Heart right ventricle (tissue), 16 donors: ENCODE data around the gene CSKMT. TPM values are rescaled to one million over a fixed set of nuclear protein-coding genes. Genes with fewer than 3 reads are reported as not detected.
A peak's percentile ranks its signal among the peaks of the same experiment; 100 is the strongest.
"Not testable (repeated sequence)": the region's sequence is repeated elsewhere in the genome, so short reads cannot be mapped to it uniquely, and the experiment has no call there.

Experiments used
- ATAC-seq, 8 donors: fragments of 200-7000 bp; cut with Tn5 transposase; one replicate each; pipeline ENCODE4 v1.9.1; 2020; ENCODE audit warnings: mild to moderate bottlenecking in 8 of 8, moderate library complexity in 8 of 8, moderate number of reproducible peaks in 1 of 8
- DNase-seq, 2 donors: peaks; one replicate each; pipeline ENCODE4 v3.0.0-alpha.2; 2020
- H3K27ac ChIP-seq, 10 donors: fragments of 200-600 bp; sonication (generic) in 2 of 10; one replicate each; pipeline versions ENCODE4 v1.5.0 to v1.8.0; 2020 to 2022; ENCODE audit warnings: mild to moderate bottlenecking in 3 of 10
- H3K27me3 ChIP-seq, 7 donors: fragments of 200-600 bp; one replicate each; pipeline ENCODE4 v1.8.0; 2021 to 2022; ENCODE audit warnings: mild to moderate bottlenecking in 2 of 7
- H3K36me3 ChIP-seq, 9 donors: fragments of 200-600 bp; sonication (generic) in 1 of 9; one replicate each; pipeline versions ENCODE4 v1.5.0 to v1.8.0; 2020 to 2022; ENCODE audit warnings: mild to moderate bottlenecking in 2 of 9
- H3K4me1 ChIP-seq, 9 donors: fragments of 200-600 bp; sonication (generic) in 1 of 9; one replicate each; pipeline versions ENCODE4 v1.5.0 to v1.8.0; 2020 to 2022; ENCODE audit warnings: mild to moderate bottlenecking in 4 of 9
- H3K4me3 ChIP-seq, 10 donors: fragments of 200-600 bp; sonication (generic) in 2 of 10; one replicate each; pipeline versions ENCODE4 v1.5.0 to v1.8.0; 2020 to 2022; ENCODE audit warnings: mild to moderate bottlenecking in 7 of 10, moderate library complexity in 2 of 10
- H3K9me3 ChIP-seq, 11 donors: fragments of 200-600 bp in 10 of 11; sonication (generic) in 2 of 11; one replicate each; pipeline versions ENCODE4 v1.5.0 to v1.8.0; 2013 to 2022; ENCODE audit warnings: mild to moderate bottlenecking in 2 of 11, control low read depth in 1 of 11, moderate library complexity in 1 of 11
- WGBS, 2 donors: extraction: QIAGEN DNeasy Blood & Tissue Kit; methylation state at CpG; one replicate each; pipeline ENCODE4 v1.1.7; 2013; ENCODE audit warnings: inconsistent platforms in 1 of 2; 5-methylcytosine and 5-hydroxymethylcytosine counted together
- intact Hi-C, 10 donors: fragments of 100-400 bp; cut with DNase I; formaldehyde crosslinking; loops; one replicate each; pipeline versions ENCODE4 v1.11.1 to v1.14.2; 2022
- polyA plus RNA-seq, 2 donors: library from polyadenylated mRNA; stranded (reverse); fragments of 200-250 nt; gene quantifications; one replicate each; pipeline ENCODE4 v1.2.3, GENCODE V29; 2013
- total RNA-seq, 10 donors: library from RNA; stranded (reverse); fragmentation: NEBNext Ultra II Directional in 3 of 10; extraction: Animal tissue kit (Norgen Biotek cat#: 25700) in 3 of 10; gene quantifications; one replicate each; pipeline versions ENCODE4 v1.2.1 to v1.2.4, GENCODE V29; 2021 to 2023
- TF ChIP-seq, protein P1 (sequence below), 9 donors: fragments of 200-600 bp; sonication (generic) in 2 of 9; IDR thresholded peaks; one replicate each; pipeline versions ENCODE4 v1.5.0 to v1.8.0; 2021 to 2022; ENCODE audit warnings: antibody characterized with exemption in 9 of 9, mild to moderate bottlenecking in 5 of 9, moderate library complexity in 1 of 9
- donor health status: Arrhythmogenic right ventricular cardiomyopathy.
- donor health status: ischemic (EF 13 %, LVEDD 7.1; RV severe dilation, severe dysfunction).
- donor health status: healthy with polysubstance abuse.
- donor health status: DM: no; HTN: yes; CAD: no.
- donor health status: DM: no; HTN: no; CAD: no.
- donor health status: ischemic (EF 25% LVEDD 6.9; RV normal size, moderate dysfunction).
- donor health status: ischemic (EF 25% LVEDD 5.7; RV mildly dilated, moderate dysfunction).
- donor health status: healthy.
- donor health status: DM: yes; HTN: yes; CAD: no.
- donor health status: Ischemic cardiomyopathy.
- donor health status: ischemic (EF 35%, LVEDD 5.7; RV mildly dilated, moderate dysfunction).
- donor health status: nonischemic (EF 11% LVEDD 7.7; RV severe dilation, severe dysfunction).
- donor health status: DM: yes; HTN: yes; CAD: no.
- donor health status: PGD.
- donor health status: ischemic (EF 29% LVEDD 5.4; RV normal size, mild dysfunction).
- donor health status: nonischemic (EF 23%, LVEDD 6.1; RV moderate dilation, normal function).

CSKMT gene
- total and polyA plus RNA-seq, 12 donors = 2.4 to 15.7 (median 4.6) TPM

DNA sequence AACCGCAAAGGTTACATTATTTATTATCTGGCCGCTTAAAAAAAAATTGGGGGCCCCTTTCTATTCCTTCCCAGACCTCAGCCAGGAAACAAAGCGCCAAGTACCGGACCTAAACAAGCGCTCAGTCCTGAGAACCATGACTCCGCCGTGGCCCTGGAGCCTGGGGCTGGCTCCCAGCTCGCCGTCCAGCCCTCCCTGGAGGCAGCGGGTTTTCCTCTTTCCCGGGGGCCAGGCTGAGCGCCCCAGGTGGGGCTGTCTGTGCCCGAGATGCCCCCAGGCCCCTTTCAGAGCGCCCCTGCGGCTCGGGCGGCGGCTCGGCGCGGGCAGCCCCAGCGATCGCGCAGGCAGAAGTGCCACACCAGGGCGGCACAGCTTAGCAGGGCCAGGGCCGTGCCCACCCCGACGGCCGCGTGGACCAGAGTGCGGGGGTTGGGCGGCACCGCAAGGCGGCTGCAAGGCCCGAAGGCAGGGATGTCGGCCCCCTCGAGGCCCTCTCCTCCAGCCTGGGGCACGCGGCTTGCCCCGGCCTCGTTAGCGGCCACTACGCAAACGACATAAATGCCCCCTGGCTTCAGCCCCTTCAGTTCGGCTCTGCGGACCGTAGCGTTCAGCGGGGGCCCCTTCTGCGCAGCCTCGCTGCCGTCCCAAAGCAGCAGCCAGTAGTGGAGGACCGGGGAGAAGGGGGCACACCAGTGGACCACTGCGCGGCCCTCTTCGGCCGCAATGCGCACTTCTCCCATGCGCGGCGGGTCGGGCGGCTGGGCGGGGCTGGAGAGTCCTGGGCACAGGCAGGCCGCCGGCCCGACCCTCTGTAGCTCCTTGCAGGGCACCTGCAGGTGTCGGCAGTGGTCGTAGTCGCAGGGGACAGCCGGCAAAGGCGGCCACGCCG is 22.6 kb downstream of the CSKMT start:
- H3K27me3 ChIP-seq = peaks cover 0 to 15% (median 0%) of the 10 kb centered on the region in 7 donors
- ATAC-seq = peak in 3 of 8 donors; percentile 32 to 67 (median 36)
- no peaks in the 10 kb centered on the region for H3K9me3 ChIP-seq
- DNase-seq = no peak
- intact Hi-C loops = no loop called here
- TF ChIP-seq, protein P1, sequence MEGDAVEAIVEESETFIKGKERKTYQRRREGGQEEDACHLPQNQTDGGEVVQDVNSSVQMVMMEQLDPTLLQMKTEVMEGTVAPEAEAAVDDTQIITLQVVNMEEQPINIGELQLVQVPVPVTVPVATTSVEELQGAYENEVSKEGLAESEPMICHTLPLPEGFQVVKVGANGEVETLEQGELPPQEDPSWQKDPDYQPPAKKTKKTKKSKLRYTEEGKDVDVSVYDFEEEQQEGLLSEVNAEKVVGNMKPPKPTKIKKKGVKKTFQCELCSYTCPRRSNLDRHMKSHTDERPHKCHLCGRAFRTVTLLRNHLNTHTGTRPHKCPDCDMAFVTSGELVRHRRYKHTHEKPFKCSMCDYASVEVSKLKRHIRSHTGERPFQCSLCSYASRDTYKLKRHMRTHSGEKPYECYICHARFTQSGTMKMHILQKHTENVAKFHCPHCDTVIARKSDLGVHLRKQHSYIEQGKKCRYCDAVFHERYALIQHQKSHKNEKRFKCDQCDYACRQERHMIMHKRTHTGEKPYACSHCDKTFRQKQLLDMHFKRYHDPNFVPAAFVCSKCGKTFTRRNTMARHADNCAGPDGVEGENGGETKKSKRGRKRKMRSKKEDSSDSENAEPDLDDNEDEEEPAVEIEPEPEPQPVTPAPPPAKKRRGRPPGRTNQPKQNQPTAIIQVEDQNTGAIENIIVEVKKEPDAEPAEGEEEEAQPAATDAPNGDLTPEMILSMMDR (IDR thresholded peaks at IDR 0.05) = no peak
- H3K36me3 ChIP-seq = peaks cover 0 to 31% (median 11%) of the 10 kb centered on the region in 9 donors
- H3K27ac ChIP-seq = peak overlapping the region in 5 of 10 donors; percentile 51 to 81 (median 71)
- peak overlapping the region; percentile 6 to 51 (median 36) for H3K4me3 ChIP-seq
- WGBS, 2 donors = 34 to 43% methylated on average over 69 to 73 of the region's 74 CpGs
- H3K4me1 ChIP-seq = peaks cover 0 to 33% (median 17%) of the 10 kb centered on the region in 9 donors

DNA sequence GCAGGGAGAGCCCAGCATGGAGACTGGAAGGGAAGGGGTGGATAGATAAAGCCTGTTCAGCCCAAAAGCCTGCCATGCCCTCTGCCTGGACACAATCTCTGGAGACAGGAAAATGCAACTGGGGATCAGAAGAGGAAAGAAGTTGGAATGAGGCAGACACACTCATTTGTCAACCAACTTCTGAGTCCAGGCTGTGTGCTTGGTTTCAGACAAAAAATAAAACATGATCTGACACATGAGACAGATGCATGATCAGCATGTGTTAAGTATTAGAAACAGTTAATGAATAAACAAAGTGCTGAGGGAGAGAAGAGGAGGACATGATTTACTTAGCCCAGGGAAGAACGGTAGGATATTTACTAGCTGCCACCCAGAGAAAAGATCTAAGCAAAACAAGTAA is 23.4 kb downstream of the CSKMT start:
- WGBS, 2 donors = 53 to 60% methylated on average over 1 of the region's 1 CpG
- Histone ChIP-seq H3K36me3 (peaks cover 0 to 39% (median 17%) of the 10 kb centered on the region in 9 donors), H3K27me3 (peaks cover 0 to 15% (median 0%) of the 10 kb centered on the region in 7 donors), H3K4me1 (peaks cover 0 to 33% (median 17%) of the 10 kb centered on the region in 9 donors), H3K9me3 (no peaks in the 10 kb centered on the region), H3K4me3 (peak overlapping the region in 9 of 10 donors; percentile 6 to 51 (median 36)), H3K27ac (peak overlapping the region in 7 of 10 donors; percentile 30 to 81 (median 71))
- TF ChIP-seq, protein P1 (IDR thresholded peaks at IDR 0.05) = no peak
- DNase-seq (no peak), ATAC-seq (peak in 1 of 8 donors; percentile 2)
- intact Hi-C loops = no loop called here

DNA sequence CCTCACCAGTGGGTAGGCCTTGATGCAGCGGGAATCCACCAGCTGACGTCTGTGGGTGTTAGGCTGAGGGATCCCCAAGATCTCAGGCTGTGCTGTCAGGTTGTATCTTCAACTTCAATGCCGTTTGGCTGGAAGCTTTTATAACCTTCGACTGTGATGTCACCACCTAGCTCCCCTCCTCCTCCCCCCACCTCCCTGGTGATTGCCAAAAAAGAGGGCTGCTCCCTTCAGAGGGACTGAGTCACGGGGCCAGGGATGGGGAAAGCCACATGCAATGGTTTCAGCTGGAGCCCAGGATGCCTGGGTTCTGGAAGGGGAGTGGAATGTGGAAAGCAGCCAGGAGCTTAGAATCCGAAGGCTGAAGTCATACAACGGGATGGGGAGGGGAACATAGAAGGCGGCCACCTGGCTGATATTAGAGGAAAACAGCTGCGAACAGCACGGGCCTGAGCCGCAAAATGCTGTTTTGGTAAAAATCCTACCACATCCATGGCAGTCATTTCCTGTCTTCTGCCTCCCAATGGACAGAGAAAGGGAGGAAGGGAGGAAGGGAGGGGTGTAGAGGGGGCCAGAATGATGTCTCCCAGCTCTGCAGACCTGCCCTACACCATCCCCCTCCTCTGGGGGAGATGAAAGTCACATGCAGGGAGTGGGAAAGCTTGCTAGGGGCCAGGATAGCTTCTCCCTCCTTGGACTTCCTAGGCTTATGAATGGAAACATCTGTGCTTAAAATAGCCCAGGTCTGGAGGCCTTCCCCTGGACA is 24.5 kb downstream of the CSKMT start, which contains the start of gene LRRN4CL:
LRRN4CL (minus strand) TSS at position 110 of the 763 bp plus-strand sequence. CDS start 1,022 bp downstream, outside the sequence.
- ATAC-seq = peak; percentile 80 to 92 (median 84)
- 36 to 45% methylated on average over 11 of the region's 11 CpGs for WGBS, 2 donors
- H3K4me1 ChIP-seq = peaks cover 0 to 37% (median 19%) of the 10 kb centered on the region in 9 donors
- peaks cover 0 to 47% (median 17%) of the 10 kb centered on the region in 9 donors for H3K36me3 ChIP-seq
- H3K4me3 ChIP-seq = peak within 1 kb of the TSS in 9 of 10 donors; percentile 6 to 51 (median 36)
- DNase-seq = peak; percentile 65 to 82
- H3K27me3 ChIP-seq = peaks cover 0 to 15% (median 0%) of the 10 kb centered on the region in 7 donors
- TF ChIP-seq, protein P1 (IDR thresholded peaks at IDR 0.05) = no peak
- peak within 1 kb of the TSS in 8 of 10 donors; percentile 24 to 81 (median 71) for H3K27ac ChIP-seq
- intact Hi-C loops = loop anchor here (5.0 to 10.0 kb wide), 6 partner anchors 95 to 307 kb away; partner anchors contain the start of gene TUT1 (in 1 of the 10)
- H3K9me3 ChIP-seq = no peaks in the 10 kb centered on the region

DNA sequence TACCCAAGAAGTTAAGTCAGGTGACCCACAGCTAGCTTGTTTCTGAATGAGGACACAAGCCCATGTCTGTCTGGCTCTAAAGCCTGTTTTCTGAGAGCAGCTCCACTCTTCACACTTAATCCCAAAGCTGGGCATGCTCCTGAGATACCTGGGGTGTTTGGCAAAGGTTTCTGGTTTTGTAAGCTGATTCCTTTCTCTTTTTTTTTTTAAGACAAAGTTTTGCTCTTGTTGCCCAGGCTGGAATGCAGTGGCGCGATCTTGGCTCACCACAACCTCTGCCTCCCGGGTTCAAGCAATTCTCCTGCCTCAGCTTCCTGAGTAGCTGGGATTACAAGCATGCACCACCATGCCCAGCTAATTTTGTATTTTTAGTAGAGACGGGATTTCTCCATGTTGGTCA is 28.5 kb downstream of the CSKMT start:
- not testable (repeated sequence) for H3K27ac ChIP-seq, H3K4me3 ChIP-seq, DNase-seq, ATAC-seq, H3K27me3 ChIP-seq, H3K9me3 ChIP-seq
- Histone ChIP-seq H3K4me1 (peaks cover 0 to 31% (median 23%) of the 10 kb centered on the region in 9 donors), H3K36me3 (peaks cover 0 to 51% (median 17%) of the 10 kb centered on the region in 9 donors)
- 75 to 86% methylated on average over 4 of the region's 4 CpGs for WGBS, 2 donors
- intact Hi-C loops = loop anchor here (2.0 to 10.0 kb wide), 7 partner anchors 13 to 311 kb away; partner anchors contain the start of gene TUT1 (in 1 of the 10)
